B cell (primary cell): ENCODE data around the gene OR1L8.

Experiments
- EZH2 ChIP-seq: IDR thresholded peaks from 2 replicates; pipeline ENCODE4 v1.6.1; 2012; ENCODE audit warnings: borderline replicate concordance, low read depth, mild to moderate bottlenecking, moderate library complexity, low read length; ENCODE audit not compliant: insufficient read depth, poor library complexity, severe bottlenecking
- TF ChIP-seq, protein P1 (sequence below): fragments of 200-600 bp; IDR thresholded peaks from one replicate; pipeline ENCODE4 v1.8.0; 2022; ENCODE audit warnings: antibody characterized with exemption, mild to moderate bottlenecking

DNA sequence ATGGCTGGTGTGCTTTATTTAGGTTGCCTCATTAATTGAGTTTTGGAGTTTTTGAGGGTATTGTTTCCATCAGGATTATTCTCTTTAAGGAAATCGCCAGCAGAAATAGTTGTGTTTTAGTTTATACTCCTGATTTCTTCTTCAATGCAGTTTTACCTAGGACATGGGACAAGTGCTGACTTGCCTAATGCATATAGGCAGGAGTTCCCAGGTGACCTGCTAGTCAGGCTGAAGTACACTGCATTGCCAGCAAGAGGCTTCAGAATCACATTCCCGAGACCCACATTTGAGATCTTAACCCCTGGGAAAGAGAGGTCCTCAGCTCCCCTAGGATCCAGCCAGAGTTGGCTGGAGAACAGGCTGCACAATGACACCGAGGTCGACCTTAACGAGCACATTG lies 31.8 kb downstream of the OR1L8 start:
- no peak for TF ChIP-seq EZH2
- TF ChIP-seq, protein P1, sequence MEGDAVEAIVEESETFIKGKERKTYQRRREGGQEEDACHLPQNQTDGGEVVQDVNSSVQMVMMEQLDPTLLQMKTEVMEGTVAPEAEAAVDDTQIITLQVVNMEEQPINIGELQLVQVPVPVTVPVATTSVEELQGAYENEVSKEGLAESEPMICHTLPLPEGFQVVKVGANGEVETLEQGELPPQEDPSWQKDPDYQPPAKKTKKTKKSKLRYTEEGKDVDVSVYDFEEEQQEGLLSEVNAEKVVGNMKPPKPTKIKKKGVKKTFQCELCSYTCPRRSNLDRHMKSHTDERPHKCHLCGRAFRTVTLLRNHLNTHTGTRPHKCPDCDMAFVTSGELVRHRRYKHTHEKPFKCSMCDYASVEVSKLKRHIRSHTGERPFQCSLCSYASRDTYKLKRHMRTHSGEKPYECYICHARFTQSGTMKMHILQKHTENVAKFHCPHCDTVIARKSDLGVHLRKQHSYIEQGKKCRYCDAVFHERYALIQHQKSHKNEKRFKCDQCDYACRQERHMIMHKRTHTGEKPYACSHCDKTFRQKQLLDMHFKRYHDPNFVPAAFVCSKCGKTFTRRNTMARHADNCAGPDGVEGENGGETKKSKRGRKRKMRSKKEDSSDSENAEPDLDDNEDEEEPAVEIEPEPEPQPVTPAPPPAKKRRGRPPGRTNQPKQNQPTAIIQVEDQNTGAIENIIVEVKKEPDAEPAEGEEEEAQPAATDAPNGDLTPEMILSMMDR: no peak
